ENCODE data around the gene BCAS1. TPM values are rescaled to one million over a fixed set of nuclear protein-coding genes. Genes with fewer than 3 reads are reported as not detected.

The BCAS1 gene
- total RNA-seq, 1 donor from 2014 or later, result 0.32 TPM

DNA sequence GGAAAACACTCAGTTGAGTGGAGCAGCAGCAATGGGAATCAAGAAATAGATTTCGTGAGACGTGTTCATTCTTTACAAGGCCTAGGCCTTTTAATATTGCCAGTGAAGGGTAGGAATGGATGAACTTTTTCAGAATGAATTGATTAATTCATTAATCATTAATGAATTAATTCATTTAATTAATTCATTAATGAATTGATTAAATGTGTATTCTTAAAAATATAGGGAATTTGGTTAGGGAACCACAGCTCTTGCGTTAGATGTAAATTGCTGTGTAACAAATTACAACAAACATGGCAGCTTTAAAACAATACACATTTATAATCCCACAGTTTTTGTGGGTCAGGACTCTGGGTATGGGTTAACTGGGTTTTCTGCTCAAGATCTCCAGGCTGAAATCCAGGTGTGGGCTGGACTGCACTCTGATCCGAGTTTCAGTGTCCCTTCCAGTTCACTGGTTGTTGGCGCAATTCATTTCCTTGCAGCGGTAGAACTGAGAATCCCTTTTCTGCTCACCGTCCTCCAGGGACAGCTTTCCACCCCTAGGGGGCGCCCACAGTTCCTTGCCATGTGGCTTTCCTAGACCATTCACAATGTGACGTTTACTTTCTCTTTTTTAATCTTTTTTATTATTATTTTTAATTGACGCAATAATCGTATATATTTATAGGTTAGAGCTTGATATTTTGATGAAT is 32.8 kb upstream of the BCAS1 start:
- TF ChIP-seq, protein P1, sequence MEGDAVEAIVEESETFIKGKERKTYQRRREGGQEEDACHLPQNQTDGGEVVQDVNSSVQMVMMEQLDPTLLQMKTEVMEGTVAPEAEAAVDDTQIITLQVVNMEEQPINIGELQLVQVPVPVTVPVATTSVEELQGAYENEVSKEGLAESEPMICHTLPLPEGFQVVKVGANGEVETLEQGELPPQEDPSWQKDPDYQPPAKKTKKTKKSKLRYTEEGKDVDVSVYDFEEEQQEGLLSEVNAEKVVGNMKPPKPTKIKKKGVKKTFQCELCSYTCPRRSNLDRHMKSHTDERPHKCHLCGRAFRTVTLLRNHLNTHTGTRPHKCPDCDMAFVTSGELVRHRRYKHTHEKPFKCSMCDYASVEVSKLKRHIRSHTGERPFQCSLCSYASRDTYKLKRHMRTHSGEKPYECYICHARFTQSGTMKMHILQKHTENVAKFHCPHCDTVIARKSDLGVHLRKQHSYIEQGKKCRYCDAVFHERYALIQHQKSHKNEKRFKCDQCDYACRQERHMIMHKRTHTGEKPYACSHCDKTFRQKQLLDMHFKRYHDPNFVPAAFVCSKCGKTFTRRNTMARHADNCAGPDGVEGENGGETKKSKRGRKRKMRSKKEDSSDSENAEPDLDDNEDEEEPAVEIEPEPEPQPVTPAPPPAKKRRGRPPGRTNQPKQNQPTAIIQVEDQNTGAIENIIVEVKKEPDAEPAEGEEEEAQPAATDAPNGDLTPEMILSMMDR (IDR thresholded peaks at IDR 0.05; ENCODE audit: partially characterized antibody, unreplicated experiment), result peak; percentile 90
- H3K27me3 Mint-ChIP-seq (ENCODE audit: unreplicated experiment), result peaks cover 1% of the 10 kb centered on the region
- peaks cover 3% of the 10 kb centered on the region for H3K4me1 Mint-ChIP-seq (ENCODE audit: low read depth, unreplicated experiment)
- H3K27ac Mint-ChIP-seq (ENCODE audit: unreplicated experiment), result no peak overlapping the region
- H3K36me3 Mint-ChIP-seq (ENCODE audit: unreplicated experiment), result no peaks in the 10 kb centered on the region
- DNase-seq, result peak; percentile 92
- H3K9me3 Mint-ChIP-seq (ENCODE audit: unreplicated experiment), result peaks cover 2% of the 10 kb centered on the region
- no peak overlapping the region for H3K4me3 Mint-ChIP-seq (ENCODE audit: unreplicated experiment)

DNA sequence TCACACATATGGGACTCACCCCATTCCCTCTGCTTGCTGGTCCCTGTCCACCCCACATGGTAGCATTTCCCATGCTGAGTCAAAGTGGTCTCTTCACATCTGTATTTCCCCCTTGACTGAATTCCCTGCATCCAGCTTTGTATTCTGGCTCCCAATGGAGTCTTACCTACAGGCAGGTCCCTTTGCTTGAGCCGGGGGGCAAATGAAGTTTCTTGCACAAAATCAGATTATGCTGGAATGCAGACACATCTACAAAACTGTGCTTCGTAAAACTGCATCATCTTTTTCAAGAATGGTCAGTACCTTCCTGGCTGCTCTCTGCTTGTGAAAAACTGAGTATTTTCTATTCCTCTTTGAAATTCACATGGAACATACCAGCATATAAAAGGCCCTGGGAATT is 32.1 kb upstream of the BCAS1 start:
- TF ChIP-seq, protein P1 (IDR thresholded peaks at IDR 0.05; ENCODE audit: partially characterized antibody, unreplicated experiment), result no peak
- Mint-ChIP-seq H3K4me3 (ENCODE audit: unreplicated experiment) (no peak overlapping the region), H3K4me1 (ENCODE audit: low read depth, unreplicated experiment) (peaks cover 3% of the 10 kb centered on the region), H3K36me3 (ENCODE audit: unreplicated experiment) (no peaks in the 10 kb centered on the region), H3K27me3 (ENCODE audit: unreplicated experiment) (peaks cover 3% of the 10 kb centered on the region), H3K9me3 (ENCODE audit: unreplicated experiment) (peaks cover 3% of the 10 kb centered on the region), H3K27ac (ENCODE audit: unreplicated experiment) (no peak overlapping the region)
- DNase-seq, result no peak

DNA sequence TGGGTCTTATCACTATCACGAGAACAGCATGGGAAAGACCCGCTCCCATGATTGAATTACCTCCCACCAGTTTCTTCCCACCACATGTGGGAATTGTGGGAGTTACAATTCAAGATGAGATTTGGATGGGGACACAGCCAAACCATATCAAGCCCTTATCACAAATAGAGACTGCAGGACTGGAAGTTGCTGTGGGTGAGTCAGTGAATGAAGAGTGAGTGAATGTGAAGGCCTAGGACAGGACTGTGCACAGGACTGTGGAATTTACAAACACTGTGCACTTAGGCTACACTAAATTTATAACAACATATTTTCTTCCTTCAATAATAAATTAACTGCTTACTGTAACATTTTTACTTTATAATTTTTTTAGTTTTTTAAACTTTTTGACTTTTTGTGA is 30.2 kb upstream of the BCAS1 start:
- Mint-ChIP-seq H3K4me3 (ENCODE audit: unreplicated experiment) (no peak overlapping the region), H3K27ac (ENCODE audit: unreplicated experiment) (no peak overlapping the region), H3K36me3 (ENCODE audit: unreplicated experiment) (no peaks in the 10 kb centered on the region), H3K27me3 (ENCODE audit: unreplicated experiment) (peaks cover 5% of the 10 kb centered on the region), H3K4me1 (ENCODE audit: low read depth, unreplicated experiment) (peaks cover 3% of the 10 kb centered on the region), H3K9me3 (ENCODE audit: unreplicated experiment) (peaks cover 5% of the 10 kb centered on the region)
- no peak for DNase-seq
- TF ChIP-seq, protein P1 (IDR thresholded peaks at IDR 0.05; ENCODE audit: partially characterized antibody, unreplicated experiment), result no peak

DNA sequence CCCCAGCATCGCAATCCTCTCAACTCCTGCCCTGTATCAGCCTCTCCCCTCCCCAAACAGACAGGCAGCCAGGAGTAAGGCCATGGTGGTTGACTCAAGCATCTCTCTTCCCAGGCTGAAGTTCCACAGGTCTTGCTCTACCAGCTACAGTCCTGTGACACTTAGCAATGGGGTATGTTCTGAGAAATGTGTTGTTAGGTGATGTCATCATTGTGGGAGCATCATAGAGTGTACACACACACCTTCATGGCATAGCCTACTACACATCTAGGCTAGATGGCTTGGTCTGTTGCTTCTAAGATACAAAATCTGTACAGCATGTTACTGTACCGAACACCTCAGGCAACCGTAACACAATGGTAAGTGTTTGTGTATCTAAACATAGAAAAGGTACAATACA is 29.5 kb upstream of the BCAS1 start:
- TF ChIP-seq, protein P1 (IDR thresholded peaks at IDR 0.05; ENCODE audit: partially characterized antibody, unreplicated experiment), result no peak

DNA sequence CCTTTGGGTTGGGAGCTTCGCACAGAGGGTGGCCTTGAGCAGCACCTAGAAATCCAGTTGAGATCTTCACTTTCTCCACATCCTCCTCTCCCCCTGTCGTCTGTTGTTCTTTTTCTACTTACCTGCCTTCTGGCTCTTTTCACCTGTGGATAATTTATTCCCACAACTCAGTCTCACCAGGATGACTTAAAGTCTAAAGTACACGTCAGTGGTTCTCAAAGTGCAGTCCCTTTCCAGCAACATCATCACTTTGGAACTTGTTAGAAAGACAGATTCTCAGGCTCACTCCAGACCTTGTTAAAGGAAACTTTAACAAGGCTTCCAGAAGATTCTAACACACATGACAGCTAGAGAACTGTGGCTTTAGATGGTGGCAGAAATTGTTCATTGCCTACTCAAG is 27.7 kb upstream of the BCAS1 start:
- Mint-ChIP-seq H3K27ac (ENCODE audit: unreplicated experiment) (no peak overlapping the region), H3K4me1 (ENCODE audit: low read depth, unreplicated experiment) (peaks cover 5% of the 10 kb centered on the region), H3K9me3 (ENCODE audit: unreplicated experiment) (peaks cover 5% of the 10 kb centered on the region), H3K4me3 (ENCODE audit: unreplicated experiment) (no peak overlapping the region), H3K27me3 (ENCODE audit: unreplicated experiment) (peaks cover 5% of the 10 kb centered on the region), H3K36me3 (ENCODE audit: unreplicated experiment) (no peaks in the 10 kb centered on the region)
- no peak for DNase-seq
- TF ChIP-seq, protein P1 (IDR thresholded peaks at IDR 0.05; ENCODE audit: partially characterized antibody, unreplicated experiment), result no peak

More for the DNA sequence above, 29.5 kb upstream of the BCAS1 start:
- Mint-ChIP-seq H3K4me3 (ENCODE audit: unreplicated experiment) (no peak overlapping the region), H3K36me3 (ENCODE audit: unreplicated experiment) (no peaks in the 10 kb centered on the region), H3K27ac (ENCODE audit: unreplicated experiment) (no peak overlapping the region), H3K9me3 (ENCODE audit: unreplicated experiment) (peaks cover 5% of the 10 kb centered on the region), H3K27me3 (ENCODE audit: unreplicated experiment) (peaks cover 5% of the 10 kb centered on the region), H3K4me1 (ENCODE audit: low read depth, unreplicated experiment) (peaks cover 3% of the 10 kb centered on the region)
- no peak for DNase-seq

Data from glutamatergic neuron (in vitro differentiated cells).